Choroid plexus epithelial cell (primary cell): Measurements from ENCODE around the gene CNGA3.

Experiments used
- DNase-seq: peaks from one replicate; pipeline ENCODE4 v3.0.0-alpha.2; 2010; ENCODE audit warnings: low read depth
- H3K4me3 ChIP-seq: 2 replicates; pipeline ENCODE4 v1.5.1; 2011; ENCODE audit warnings: low read depth, mild to moderate bottlenecking, control low read depth, low read length, moderate library complexity
- CTCF ChIP-seq: conservative IDR thresholded peaks from 2 replicates; pipeline ENCODE4 v1.5.1; 2011; ENCODE audit warnings: low read depth, mild to moderate bottlenecking, control low read depth, inconsistent platforms, low read length, moderate library complexity

CNGA3 gene

GRCh38 chr2:98367721-98368120 is 21.5 kb downstream of the CNGA3 start:
- TF ChIP-seq CTCF: no peak
- DNase-seq: no peak
- H3K4me3 ChIP-seq: no peak overlapping the region

DNA sequence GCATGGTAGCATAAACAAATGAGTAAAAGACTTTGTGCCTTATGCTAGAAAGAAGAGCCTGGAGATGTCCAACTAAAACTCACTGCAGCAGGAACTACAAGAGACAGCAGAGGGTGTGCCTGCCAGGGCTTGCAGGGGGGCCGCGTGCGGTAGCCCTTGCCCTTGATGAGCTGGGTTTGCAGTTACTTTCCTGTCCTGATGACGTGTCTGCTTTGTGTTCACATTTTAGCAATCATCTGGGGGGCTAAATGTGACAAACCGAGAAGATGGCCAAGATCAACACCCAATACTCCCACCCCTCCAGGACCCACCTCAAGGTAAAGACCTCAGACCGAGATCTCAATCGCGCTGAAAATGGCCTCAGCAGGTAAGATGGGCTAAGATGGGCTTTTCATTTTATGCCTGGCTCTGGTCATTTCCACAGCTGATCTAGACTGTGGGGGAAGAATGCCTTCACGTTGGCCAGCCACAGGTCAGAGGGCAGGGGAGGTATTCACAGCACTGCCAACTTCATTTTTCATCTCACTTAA is 23.5 kb downstream of the CNGA3 start:
- no peak for DNase-seq
- H3K4me3 ChIP-seq: no peak overlapping the region
- no peak for TF ChIP-seq CTCF

DNA sequence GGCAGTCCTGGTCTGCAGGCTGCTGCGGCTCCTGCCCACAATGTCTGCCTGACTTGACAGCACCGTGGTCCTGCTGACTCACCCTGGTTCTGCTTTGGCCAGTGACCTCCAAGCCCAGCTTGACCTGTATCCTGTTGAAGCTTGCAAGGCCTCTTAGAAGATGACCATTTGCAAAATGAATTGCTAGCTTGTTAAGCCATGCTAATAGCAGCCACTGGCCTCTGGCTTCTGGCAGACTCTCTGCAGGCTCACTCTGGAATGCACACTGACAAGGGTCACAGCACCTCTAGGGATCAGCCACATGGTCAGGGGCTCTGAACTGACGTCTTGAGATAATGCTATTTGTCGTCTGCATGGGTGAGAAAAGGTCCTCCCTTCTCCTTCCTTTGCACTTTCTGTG is 25.9 kb downstream of the CNGA3 start:
- no peak overlapping the region for H3K4me3 ChIP-seq
- TF ChIP-seq CTCF: no peak
- DNase-seq: no peak

- no peak overlapping the region for H3K4me3 ChIP-seq
- no peak for TF ChIP-seq CTCF
- no peak for DNase-seq
Observed at GRCh38 chr2:98372579-98372978, 26.3 kb downstream of the CNGA3 start.

DNA sequence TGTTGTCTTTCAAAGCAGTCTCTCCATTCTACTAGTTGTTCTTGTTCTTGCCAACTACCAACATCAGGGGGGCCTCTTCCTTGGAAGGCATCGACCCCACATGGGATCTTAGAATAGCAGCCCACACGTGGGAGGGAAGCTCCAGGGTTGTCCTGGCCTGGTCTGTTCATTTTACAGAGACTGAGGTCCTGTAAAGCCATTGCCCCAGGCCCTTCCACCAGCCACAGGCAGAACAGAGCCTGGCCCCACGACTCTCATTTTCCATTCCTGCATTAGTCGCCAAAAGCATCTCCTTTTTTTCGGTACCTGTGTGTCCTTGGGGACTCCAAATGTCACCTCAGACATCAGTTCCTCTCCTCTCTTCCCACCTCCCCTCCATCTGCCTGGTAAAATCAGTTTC is 28.0 kb downstream of the CNGA3 start:
- H3K4me3 ChIP-seq: no peak overlapping the region
- DNase-seq: no peak
- no peak for TF ChIP-seq CTCF

GRCh38 chr2:98374958-98375570 is 28.8 kb downstream of the CNGA3 start:
- no peak for TF ChIP-seq CTCF
- H3K4me3 ChIP-seq: no peak overlapping the region
- DNase-seq: no peak

- H3K4me3 ChIP-seq: no peak overlapping the region
- TF ChIP-seq CTCF: no peak
- DNase-seq: no peak
Observed at GRCh38 chr2:98376301-98376910, 30.1 kb downstream of the CNGA3 start.
